ENCODE data around the gene OPRPN.

GRCh38 chr4:70371987-70372386 is 25.8 kb upstream of the OPRPN start:
- TF ChIP-seq CTCF (IDR thresholded peaks at IDR 0.05) (no peak), EZH2 (IDR thresholded peaks at IDR 0.05) (no peak), EZH2phosphoT487 (IDR thresholded peaks at IDR 0.05) (no peak)
